Activated T-helper 1 cell treated with anti-CD3 and anti-CD28 coated beads, Interleukin-12 subunit alpha, Interleukin-12 subunit beta, Interleukin-2, Interleukin-4 antibody, amounts not matched to agents 30 ng/mL and 10 ng/mL and 1 ng/mL, durations not matched to agents 14 hours and 24 hours and 36 hours (primary cell): Measurements from ENCODE around the gene MED8. TPM values are rescaled to one million over a fixed set of nuclear protein-coding genes. Genes with fewer than 3 reads are reported as not detected.

Experiments
- DNase-seq: peaks from one replicate; pipeline ENCODE4 v3.0.0; 2021; ENCODE audit warnings: low spot score
- H3K27ac Mint-ChIP-seq: one replicate; pipeline ENCODE4 v1.8.0; 2021; ENCODE audit warnings: mild to moderate bottlenecking, mixed read lengths
- H3K27me3 Mint-ChIP-seq: one replicate; pipeline ENCODE4 v1.8.0; 2022; ENCODE audit warnings: mild to moderate bottlenecking, moderate library complexity, mixed read lengths; ENCODE audit not compliant: insufficient read depth
- H3K36me3 Mint-ChIP-seq: one replicate; pipeline ENCODE4 v1.8.0; 2021; ENCODE audit warnings: low read depth, mixed read lengths
- H3K4me1 Mint-ChIP-seq: one replicate; pipeline ENCODE4 v1.8.0; 2021; ENCODE audit warnings: low read depth, mixed read lengths
- H3K4me3 Mint-ChIP-seq: one replicate; pipeline ENCODE4 v1.8.0; 2021; ENCODE audit warnings: mild to moderate bottlenecking, moderate library complexity, mixed read lengths
- H3K9me3 Mint-ChIP-seq: one replicate; pipeline ENCODE4 v1.8.0; 2021; ENCODE audit warnings: mixed read lengths
- intact Hi-C: fragments of 100-400 bp; cut with micrococcal nuclease; formaldehyde crosslinking; loops from one replicate; pipeline ENCODE4 v1.15.1; 2024
- total RNA-seq: library from RNA; stranded (reverse); gene quantifications from 2 replicates; pipeline ENCODE4 v1.2.3, GENCODE V29; 2022

Gene MED8
- total RNA-seq, 1 donor from 2014 or later, result 43.0 TPM

DNA sequence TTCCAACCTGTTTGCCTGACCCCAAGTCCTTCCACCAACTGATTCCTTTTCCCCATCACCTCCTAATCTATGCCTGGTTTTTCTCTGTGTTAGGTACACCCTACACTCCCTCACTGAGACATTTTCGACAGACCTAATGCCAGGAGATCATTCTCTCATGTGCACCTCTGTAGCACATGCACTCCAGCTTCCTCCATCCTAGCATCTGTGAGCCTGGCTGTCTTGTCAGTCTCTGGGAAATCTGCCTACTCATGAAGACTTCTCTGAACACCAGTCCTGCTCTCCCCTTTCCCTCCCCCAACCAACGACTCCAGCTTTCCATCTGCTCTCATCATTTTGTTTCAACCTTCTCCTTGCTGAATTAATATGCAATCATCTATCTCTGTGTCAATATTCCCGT lies 987 bp downstream of the MED8 start:
- H3K27ac Mint-ChIP-seq, result peak overlapping the region; percentile 64
- peaks cover 40% of the 10 kb centered on the region for H3K4me1 Mint-ChIP-seq
- peaks cover 40% of the 10 kb centered on the region for H3K36me3 Mint-ChIP-seq
- no peaks in the 10 kb centered on the region for H3K27me3 Mint-ChIP-seq
- intact Hi-C loops, result loop anchor here (1.0 kb wide), 5 partner anchors 20 to 216 kb away; partner anchors contain the start of genes CDC20, CFAP57, EBNA1BP2 and ELOVL1
- peak overlapping the region; percentile 99 for H3K4me3 Mint-ChIP-seq
- DNase-seq, result no peak
- no peaks in the 10 kb centered on the region for H3K9me3 Mint-ChIP-seq

DNA sequence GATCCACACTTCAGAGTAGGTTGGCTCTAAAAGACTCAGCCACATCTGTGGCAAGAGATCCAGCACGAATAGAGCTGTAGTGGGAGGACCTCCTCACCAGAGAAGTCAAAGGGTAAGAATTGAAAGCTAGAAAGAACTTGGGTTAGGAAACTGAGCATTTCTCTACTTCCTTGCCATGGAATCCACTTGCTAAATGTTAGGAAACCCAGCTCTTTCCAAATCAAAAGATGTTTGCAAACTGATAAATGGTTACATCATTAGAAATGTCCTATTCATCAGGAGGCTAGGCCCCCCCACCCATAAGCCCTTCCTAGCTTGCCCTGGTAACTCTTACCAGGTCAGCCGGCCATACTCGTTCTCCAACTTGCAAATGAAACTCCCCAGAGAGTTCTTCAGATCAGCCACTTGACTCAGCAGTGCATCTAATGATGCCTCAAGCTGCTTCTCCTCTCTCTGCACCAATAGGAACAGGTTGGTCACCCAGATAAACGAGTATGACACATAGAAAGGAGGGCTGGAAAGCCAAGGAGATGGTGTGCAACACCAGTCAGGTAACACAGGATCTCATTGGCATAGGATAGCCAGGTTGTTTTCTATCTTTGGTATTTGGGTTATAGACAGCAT lies 1.5 kb downstream of the MED8 start:
- H3K27ac Mint-ChIP-seq, result peak overlapping the region; percentile 64
- peak overlapping the region; percentile 99 for H3K4me3 Mint-ChIP-seq
- DNase-seq, result no peak
- H3K4me1 Mint-ChIP-seq, result peaks cover 40% of the 10 kb centered on the region
- H3K36me3 Mint-ChIP-seq, result peaks cover 43% of the 10 kb centered on the region
- no peaks in the 10 kb centered on the region for H3K9me3 Mint-ChIP-seq
- intact Hi-C loops, result no loop called here
- no peaks in the 10 kb centered on the region for H3K27me3 Mint-ChIP-seq

DNA sequence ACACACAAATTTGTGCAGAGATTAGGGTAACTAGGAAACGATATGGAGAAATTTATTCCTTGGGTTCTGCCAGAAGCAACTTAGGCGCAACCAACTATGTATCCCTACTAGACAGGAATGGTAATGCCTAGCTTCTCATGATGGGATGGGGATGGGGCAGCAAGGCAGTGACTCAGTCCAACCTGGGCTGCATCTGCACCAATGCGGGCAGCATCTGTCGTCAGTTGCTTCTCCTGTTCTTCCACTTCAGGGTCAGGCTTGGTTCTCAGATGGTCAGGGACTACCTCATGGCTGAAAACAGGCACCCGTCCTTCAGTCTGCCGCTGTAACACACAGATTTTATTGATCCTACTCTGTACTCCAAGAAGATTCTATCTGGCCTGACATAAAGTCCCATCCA lies 2.9 kb downstream of the MED8 start:
- intact Hi-C loops, result no loop called here

DNA sequence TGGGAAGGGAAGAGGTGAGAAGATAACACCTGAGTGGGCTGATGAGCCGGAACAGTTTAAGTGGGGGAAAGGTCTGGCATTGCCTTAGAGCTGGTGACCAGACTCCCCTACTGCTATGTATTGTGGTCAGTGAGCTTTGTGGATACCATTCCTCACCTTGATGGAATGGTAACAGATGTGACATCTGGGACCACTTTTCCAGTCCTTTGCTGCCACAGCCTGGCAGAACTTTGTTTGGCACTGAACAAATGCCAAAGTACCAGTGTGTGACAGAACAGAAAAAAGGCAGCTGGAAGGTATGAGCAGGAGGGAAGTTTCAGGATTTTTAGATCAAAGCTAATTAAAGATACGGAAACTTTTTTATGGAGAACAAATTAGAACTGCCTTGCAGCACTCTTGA lies 6.2 kb downstream of the MED8 start:
- Mint-ChIP-seq H3K4me3 (no peak overlapping the region), H3K27me3 (no peaks in the 10 kb centered on the region), H3K36me3 (peaks cover 59% of the 10 kb centered on the region), H3K4me1 (peaks cover 22% of the 10 kb centered on the region), H3K27ac (no peak overlapping the region), H3K9me3 (no peaks in the 10 kb centered on the region)
- intact Hi-C loops, result no loop called here
- DNase-seq, result no peak

More for the DNA sequence above, 2.9 kb downstream of the MED8 start:
- Mint-ChIP-seq H3K27me3 (no peaks in the 10 kb centered on the region), H3K36me3 (peaks cover 53% of the 10 kb centered on the region), H3K4me1 (peaks cover 36% of the 10 kb centered on the region), H3K27ac (no peak overlapping the region), H3K4me3 (no peak overlapping the region), H3K9me3 (no peaks in the 10 kb centered on the region)
- DNase-seq, result no peak

DNA sequence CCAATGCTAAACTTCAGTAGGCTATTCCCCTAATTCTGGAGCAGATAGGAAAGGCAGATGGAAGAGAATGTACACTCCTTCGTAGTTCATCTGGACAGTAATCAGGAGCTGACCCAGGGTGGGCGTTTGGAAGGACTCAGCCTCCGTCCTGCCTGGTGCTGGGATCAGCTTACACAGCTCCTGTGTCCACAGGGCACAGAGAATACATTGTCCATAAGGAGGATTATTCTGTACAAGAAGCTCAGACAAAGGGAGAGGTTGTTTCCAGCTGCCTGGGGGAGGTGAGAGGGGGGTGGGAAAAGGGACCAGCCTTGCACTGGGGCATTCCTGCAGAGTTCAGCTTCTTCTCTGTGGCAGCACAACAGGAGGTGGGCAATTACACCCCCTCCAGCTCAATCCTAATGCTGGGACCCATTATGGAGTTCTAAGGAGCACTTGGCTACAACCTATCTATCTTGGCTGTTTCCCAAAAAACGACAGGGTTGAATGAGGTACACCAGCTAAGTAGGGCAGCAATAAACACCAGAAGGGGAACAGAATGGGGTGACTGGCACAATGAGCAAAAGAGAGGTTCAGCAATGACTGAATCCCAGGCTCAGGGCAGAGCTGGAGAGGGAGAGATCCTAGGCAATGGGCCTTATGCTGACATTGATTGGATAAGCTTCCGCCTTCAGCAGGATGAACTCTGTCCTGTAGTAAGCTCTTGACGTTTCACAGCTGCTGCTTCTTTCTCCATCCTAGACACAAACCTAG lies 7.4 kb downstream of the MED8 start:
- H3K4me3 Mint-ChIP-seq, result no peak overlapping the region
- no peak for DNase-seq
- H3K36me3 Mint-ChIP-seq, result peaks cover 60% of the 10 kb centered on the region
- peak overlapping the region; percentile 27 for H3K27ac Mint-ChIP-seq
- H3K27me3 Mint-ChIP-seq, result no peaks in the 10 kb centered on the region
- H3K4me1 Mint-ChIP-seq, result peaks cover 10% of the 10 kb centered on the region
- H3K9me3 Mint-ChIP-seq, result no peaks in the 10 kb centered on the region
- intact Hi-C loops, result no loop called here

DNA sequence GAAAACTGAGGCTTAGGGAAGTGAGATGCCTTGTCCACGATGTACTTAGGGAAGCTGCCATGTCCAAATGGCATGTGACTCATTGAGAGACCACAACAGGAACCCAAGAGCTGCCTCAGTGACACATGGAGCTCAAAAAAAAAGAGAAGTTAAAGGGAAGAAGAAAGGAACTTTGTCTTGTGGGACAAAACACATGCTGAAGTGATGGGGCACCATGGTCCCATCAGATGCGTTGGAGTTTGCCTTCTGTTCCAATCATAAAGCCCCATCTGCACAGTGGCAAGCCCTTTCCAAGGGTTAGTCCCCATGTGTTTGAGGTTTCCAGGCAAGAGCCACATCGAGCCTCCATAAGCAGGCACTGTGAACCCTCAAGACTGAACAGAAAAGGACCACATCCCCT lies 8.0 kb downstream of the MED8 start:
- H3K27ac Mint-ChIP-seq, result peak overlapping the region; percentile 24
- no peak for DNase-seq
- no peaks in the 10 kb centered on the region for H3K9me3 Mint-ChIP-seq
- peaks cover 10% of the 10 kb centered on the region for H3K4me1 Mint-ChIP-seq
- intact Hi-C loops, result no loop called here
- H3K4me3 Mint-ChIP-seq, result no peak overlapping the region
- H3K36me3 Mint-ChIP-seq, result peaks cover 56% of the 10 kb centered on the region
- no peaks in the 10 kb centered on the region for H3K27me3 Mint-ChIP-seq

DNA sequence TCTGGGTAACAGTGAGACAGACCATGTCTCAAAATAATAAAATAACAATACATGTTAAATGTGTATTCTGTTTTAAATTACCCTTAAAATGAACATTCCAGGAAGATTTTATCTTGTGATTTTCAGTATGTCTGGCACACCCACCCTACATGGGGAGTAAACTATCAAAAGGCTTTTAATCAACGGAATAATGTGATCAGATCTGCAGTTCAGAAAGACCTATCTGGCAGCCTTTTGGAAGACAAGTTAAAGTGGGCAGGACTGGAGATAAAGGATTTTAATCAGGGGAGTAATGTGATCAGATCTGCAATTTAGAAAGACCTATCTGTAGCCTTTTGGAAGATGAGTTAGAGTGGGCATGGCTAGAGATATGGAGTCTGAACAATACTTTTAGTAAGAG lies 10.1 kb downstream of the MED8 start:
- Mint-ChIP-seq H3K4me3 (no peak overlapping the region), H3K36me3 (peaks cover 42% of the 10 kb centered on the region)
- DNase-seq, result no peak

DNA sequence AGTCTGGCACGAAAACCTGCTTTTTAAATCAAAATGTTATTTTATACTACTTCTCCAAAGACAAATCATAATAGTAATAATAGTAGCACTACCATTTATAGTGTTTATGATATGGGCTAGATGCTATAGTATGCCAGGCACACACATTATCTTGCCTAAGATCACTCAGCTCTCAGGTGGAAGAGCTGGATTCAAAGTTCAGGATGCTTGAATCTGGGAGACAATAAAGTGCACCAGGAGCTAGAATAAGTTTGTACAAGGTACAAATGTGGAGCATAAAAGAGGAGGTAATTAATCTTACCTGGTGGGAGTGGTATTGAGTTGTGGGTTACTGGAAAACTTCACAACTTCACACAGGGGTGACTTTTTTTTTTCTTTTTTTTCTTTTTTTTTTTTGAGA lies 11.8 kb downstream of the MED8 start:
- H3K27ac Mint-ChIP-seq, result no peak overlapping the region
- H3K9me3 Mint-ChIP-seq, result no peaks in the 10 kb centered on the region
- intact Hi-C loops, result no loop called here
- peaks cover 29% of the 10 kb centered on the region for H3K36me3 Mint-ChIP-seq
- peaks cover 10% of the 10 kb centered on the region for H3K4me1 Mint-ChIP-seq
- no peak overlapping the region for H3K4me3 Mint-ChIP-seq
- H3K27me3 Mint-ChIP-seq, result no peaks in the 10 kb centered on the region
- DNase-seq, result no peak

More for the DNA sequence above, 10.1 kb downstream of the MED8 start:
- Mint-ChIP-seq H3K4me1 (peaks cover 10% of the 10 kb centered on the region), H3K27me3 (no peaks in the 10 kb centered on the region), H3K27ac (no peak overlapping the region), H3K9me3 (no peaks in the 10 kb centered on the region)
- intact Hi-C loops, result no loop called here

DNA sequence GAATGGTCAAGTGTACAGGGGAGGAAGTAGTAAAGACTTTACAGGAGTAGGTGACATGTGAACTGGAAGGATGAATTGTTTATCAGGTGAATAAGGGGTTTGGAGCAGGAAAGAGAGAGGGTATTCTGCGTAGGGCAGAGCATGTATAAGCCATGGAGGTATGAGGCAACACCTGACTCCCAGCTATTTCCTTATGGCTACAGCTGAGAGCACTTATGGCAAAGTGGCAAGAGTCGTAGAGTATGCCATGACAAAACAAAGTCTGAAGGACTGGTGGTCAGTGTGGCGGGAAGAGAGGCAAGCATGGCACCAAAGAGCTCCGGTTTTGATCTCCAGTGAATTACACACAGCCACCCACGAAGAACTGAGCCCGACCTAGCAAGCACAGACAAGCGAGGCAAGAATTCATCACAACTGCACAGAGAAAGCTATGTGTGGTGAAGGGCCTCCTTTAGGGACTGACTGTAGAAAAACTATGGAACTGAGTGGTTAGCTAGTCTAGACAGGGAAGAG lies 12.8 kb downstream of the MED8 start:
- DNase-seq, result no peak
- Mint-ChIP-seq H3K27me3 (no peaks in the 10 kb centered on the region), H3K36me3 (peaks cover 21% of the 10 kb centered on the region), H3K4me1 (peaks cover 10% of the 10 kb centered on the region), H3K27ac (no peak overlapping the region), H3K9me3 (no peaks in the 10 kb centered on the region), H3K4me3 (no peak overlapping the region)
- intact Hi-C loops, result no loop called here

DNA sequence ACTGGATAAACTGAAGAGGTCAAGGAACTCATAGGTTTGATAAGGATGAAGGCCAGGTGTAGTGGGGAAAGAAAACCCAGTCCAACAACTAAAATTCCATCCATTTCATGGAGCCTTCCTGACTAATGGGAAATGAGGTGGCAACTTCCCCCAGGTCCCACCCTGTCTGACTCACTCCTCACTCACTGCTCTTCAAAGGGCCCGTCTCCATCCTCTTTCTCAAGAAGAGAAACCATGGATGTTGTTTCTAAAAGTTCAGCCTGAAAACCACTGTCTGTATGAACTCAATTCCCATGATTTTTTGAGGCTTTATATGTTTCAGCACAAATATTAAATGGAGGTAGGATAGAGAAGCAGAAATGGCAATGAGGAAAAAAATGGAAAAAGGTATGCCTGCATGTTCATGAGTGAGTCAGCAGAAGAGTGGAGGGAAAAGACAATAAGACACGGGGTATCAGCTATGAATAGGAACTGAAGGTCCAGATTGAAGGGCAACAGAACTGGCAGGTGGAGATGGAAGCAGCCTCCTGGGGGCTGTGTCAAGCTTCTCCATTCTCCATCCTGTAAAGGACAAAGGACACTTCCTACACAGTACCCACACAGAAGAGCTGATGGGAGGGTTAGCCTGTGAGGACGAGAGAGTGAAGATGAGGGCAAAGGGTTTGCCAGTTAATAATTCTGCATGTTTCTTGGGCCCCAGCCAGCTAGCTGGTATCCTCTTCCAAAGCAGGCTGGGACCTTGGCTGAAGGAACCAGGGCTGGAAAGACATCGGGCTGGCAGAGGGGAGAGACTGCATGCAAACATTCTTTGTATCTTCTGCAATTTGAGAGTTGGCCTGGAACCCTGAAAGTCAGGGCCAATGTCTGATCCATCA lies 16.3 kb downstream of the MED8 start:
- intact Hi-C loops, result no loop called here
- no peak for DNase-seq
- no peak overlapping the region for H3K27ac Mint-ChIP-seq
- H3K4me1 Mint-ChIP-seq, result peaks cover 13% of the 10 kb centered on the region
- H3K27me3 Mint-ChIP-seq, result no peaks in the 10 kb centered on the region
- no peaks in the 10 kb centered on the region for H3K9me3 Mint-ChIP-seq
- peaks cover 9% of the 10 kb centered on the region for H3K36me3 Mint-ChIP-seq
- H3K4me3 Mint-ChIP-seq, result no peak overlapping the region

DNA sequence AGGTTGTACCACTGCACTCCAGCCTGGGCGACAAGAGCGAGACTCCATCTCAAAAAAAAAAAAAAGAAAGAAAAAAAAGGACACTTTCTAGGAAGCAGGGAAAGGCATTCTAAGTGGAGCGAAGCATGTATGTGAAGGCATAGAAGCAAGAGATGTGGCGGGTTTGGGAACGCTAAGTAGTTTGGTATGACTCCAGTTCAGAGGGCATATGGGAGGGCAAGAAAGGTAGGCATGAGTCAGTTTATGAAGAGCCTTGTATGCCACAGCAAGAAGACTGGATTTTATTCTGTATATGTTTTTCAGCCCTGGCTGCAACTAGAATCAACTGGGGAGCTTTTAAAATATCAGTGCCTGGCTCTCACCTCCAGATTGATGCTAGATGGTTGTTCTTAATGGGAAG lies 17.4 kb downstream of the MED8 start:
- no peak overlapping the region for H3K4me3 Mint-ChIP-seq
- peaks cover 8% of the 10 kb centered on the region for H3K36me3 Mint-ChIP-seq
- no peak for DNase-seq
- no peaks in the 10 kb centered on the region for H3K9me3 Mint-ChIP-seq
- H3K27ac Mint-ChIP-seq, result no peak overlapping the region
- intact Hi-C loops, result no loop called here
- no peaks in the 10 kb centered on the region for H3K27me3 Mint-ChIP-seq
- H3K4me1 Mint-ChIP-seq, result peaks cover 15% of the 10 kb centered on the region

DNA sequence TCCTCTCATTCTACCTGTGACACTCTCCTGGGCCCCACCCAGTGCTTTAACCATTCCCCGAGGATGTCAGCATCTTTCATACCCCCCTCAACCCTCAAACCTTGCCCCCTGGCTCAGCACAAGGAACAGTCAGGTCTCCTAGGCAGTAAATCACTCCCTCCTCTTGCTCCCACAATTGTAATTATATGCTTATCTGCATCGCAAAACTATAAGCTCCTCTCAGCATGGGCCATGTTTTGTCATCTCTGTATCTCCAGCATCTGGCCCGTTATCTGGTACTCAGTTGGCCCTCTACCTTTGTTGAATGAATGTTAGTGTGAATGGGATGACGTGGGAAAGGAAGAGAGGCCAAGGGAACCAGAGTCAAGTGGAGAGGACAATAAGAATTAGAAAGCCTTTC lies 19.0 kb downstream of the MED8 start:
- Mint-ChIP-seq H3K4me3 (peak overlapping the region; percentile 24), H3K9me3 (no peaks in the 10 kb centered on the region), H3K27ac (no peak overlapping the region), H3K4me1 (peaks cover 22% of the 10 kb centered on the region), H3K27me3 (no peaks in the 10 kb centered on the region), H3K36me3 (peaks cover 10% of the 10 kb centered on the region)
- no peak for DNase-seq
- intact Hi-C loops, result no loop called here
